Mucosa of descending colon (tissue), 3 donors: ENCODE results near the gene ADO. TPM values are rescaled to one million over a fixed set of nuclear protein-coding genes. Genes with fewer than 3 reads are reported as not detected.
A peak's percentile ranks its signal among the peaks of the same experiment; 100 is the strongest.

ENCODE experiments used
- ATAC-seq: fragments of 200-7000 bp; cut with Tn5 transposase; one replicate; pipeline ENCODE4 v1.9.1; 2020; ENCODE audit warnings: mild to moderate bottlenecking, moderate library complexity
- DNase-seq, 3 donors: peaks; one replicate each; pipeline ENCODE4 v3.0.0-alpha.2; 2020
- H3K36me3 ChIP-seq: fragments of 200-600 bp; one replicate; pipeline ENCODE4 v1.8.0; 2021; ENCODE audit warnings: low read depth, mild to moderate bottlenecking
- H3K4me1 ChIP-seq: fragments of 200-600 bp; one replicate; pipeline ENCODE4 v1.8.0; 2021; ENCODE audit warnings: low read depth, mild to moderate bottlenecking
- H3K4me3 ChIP-seq: fragments of 200-600 bp; one replicate; pipeline ENCODE4 v1.8.0; 2021; ENCODE audit warnings: mild to moderate bottlenecking
- H3K9me3 ChIP-seq: fragments of 200-600 bp; one replicate; pipeline ENCODE4 v1.8.0; 2021; ENCODE audit warnings: mild to moderate bottlenecking
- intact Hi-C, 2 donors: fragments of 100-400 bp; cut with DNase I in 1 of 2; cut with micrococcal nuclease in 1 of 2; formaldehyde crosslinking; loops; one replicate each; pipeline versions ENCODE4 v1.11.0 to v1.11.1; 2022; cut with DNase I, micrococcal nuclease
- total RNA-seq, 3 donors: library from RNA; stranded (reverse); fragmentation: NEBNext Ultra II Directional in 2 of 3; extraction: Animal tissue kit (Norgen Biotek cat#: 25700) in 2 of 3; gene quantifications; one replicate each; pipeline versions ENCODE4 v1.2.1 to v1.2.4, GENCODE V29; 2021 to 2023
- TF ChIP-seq, protein P1 (sequence below): fragments of 200-600 bp; IDR thresholded peaks from one replicate; pipeline ENCODE4 v1.8.0; 2022; ENCODE audit warnings: antibody characterized with exemption, mild to moderate bottlenecking
- donor health status: DM: no; HTN: no; CAD: no; lungs with moderate emphysema.
- donor health status: DM: no; HTN: no; CAD: no.
- donor health status: DM: no; HTN: yes; CAD: no.

The ADO gene
- total RNA-seq, 3 donors from 2014 or later: 10.1 to 16.8 (median 10.3) TPM

DNA sequence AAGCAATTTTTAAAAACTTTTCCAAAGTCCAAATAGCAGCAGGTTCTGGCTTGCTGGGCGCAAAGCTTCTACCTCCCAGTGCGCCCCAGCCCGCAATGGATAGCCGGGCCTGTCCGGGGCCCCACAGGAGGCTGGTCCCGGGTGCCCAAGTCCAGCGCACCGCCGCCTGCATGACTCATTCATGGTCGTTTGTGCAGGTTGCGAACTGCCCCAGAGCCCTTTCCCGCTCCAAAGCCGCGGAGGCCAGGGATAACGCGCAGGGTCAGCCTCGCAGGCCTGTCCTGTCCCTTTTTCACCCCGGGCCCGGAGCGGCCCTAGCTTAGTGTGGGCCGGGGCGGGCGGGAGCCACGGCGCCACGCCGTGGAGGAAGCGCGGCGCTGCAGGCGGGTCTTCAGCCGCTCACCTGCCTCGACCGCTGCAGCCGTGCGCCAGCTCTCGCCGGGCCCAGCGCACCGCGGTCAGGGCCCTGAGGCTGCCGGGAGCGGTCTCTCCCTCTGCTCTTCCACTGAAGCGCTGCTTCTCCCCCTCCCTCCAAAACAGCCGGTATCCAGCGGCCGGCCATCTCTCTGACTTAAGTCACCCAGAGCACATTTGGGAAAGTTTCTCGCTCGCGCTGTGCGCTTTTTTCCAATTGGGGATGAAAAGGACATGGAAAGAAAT, 13.4 kb downstream of the ADO start:
- Histone ChIP-seq H3K4me1 (peaks cover 27% of the 10 kb centered on the region), H3K9me3 (no peaks in the 10 kb centered on the region), H3K4me3 (no peak overlapping the region), H3K36me3 (no peaks in the 10 kb centered on the region)
- TF ChIP-seq, protein P1, sequence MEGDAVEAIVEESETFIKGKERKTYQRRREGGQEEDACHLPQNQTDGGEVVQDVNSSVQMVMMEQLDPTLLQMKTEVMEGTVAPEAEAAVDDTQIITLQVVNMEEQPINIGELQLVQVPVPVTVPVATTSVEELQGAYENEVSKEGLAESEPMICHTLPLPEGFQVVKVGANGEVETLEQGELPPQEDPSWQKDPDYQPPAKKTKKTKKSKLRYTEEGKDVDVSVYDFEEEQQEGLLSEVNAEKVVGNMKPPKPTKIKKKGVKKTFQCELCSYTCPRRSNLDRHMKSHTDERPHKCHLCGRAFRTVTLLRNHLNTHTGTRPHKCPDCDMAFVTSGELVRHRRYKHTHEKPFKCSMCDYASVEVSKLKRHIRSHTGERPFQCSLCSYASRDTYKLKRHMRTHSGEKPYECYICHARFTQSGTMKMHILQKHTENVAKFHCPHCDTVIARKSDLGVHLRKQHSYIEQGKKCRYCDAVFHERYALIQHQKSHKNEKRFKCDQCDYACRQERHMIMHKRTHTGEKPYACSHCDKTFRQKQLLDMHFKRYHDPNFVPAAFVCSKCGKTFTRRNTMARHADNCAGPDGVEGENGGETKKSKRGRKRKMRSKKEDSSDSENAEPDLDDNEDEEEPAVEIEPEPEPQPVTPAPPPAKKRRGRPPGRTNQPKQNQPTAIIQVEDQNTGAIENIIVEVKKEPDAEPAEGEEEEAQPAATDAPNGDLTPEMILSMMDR: peak; percentile 94
- DNase-seq: peak; percentile 77 to 87 (median 82)
- intact Hi-C loops: loop anchor here (5.0 to 10.0 kb wide), 2 partner anchors 223 to 376 kb away; no protein-coding TSS in a partner anchor
- peak; percentile 71 for ATAC-seq

- Histone ChIP-seq H3K9me3 (no peaks in the 10 kb centered on the region), H3K4me3 (no peak overlapping the region), H3K36me3 (no peaks in the 10 kb centered on the region), H3K4me1 (peaks cover 27% of the 10 kb centered on the region)
- peak; percentile 22 to 61 (median 59) for DNase-seq
- intact Hi-C loops: loop anchor here (5.0 to 10.0 kb wide), 2 partner anchors 224 to 376 kb away; no protein-coding TSS in a partner anchor
- TF ChIP-seq, protein P1: no peak
- no peak for ATAC-seq
Observed at GRCh38 chr10:62818426-62819011, 14.0 kb downstream of the ADO start.

DNA sequence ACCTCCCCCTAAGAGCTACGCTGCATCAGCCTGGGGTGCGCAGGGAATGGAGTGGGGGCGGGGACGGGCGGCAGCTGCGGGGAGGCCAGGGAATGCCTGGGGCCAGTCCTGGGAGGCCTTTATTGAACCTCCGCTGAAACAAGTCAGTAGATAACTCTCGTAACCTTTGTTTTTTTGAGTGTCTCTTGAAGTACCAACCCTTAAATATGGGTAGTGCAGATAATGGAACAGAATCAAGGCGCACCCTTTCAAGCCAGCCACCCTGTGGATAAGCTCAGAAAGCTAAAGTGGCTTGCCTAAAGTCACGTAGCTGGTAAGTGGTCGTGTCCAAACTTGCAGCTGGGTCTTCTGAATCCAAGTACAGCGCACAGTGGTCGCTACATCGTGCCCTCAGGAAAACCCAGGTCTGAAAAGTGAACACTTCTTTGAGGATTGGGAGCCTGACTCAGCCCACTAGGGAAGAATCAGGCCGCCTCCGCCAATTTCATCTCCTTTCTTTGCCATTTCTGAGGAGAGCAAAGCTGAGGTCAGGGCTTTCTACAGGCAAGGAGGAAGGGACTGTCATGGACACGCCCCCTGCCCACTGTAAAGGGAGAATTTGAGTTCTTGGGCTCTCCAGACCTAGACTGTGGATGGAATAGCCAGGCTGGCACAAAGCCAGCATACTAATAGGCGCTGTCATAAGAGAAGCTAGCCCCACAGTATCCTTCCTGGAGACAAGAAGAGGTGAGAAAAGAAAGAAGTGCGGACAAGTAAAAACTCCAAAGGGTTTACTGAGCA, 14.8 kb downstream of the ADO start:
- no peak overlapping the region for H3K4me3 ChIP-seq
- TF ChIP-seq, protein P1: no peak
- DNase-seq (no peak), ATAC-seq (no peak)
- intact Hi-C loops: loop anchor here (5.0 to 10.0 kb wide), 2 partner anchors 225 to 377 kb away; no protein-coding TSS in a partner anchor
- H3K9me3 ChIP-seq: no peaks in the 10 kb centered on the region
- no peaks in the 10 kb centered on the region for H3K36me3 ChIP-seq
- H3K4me1 ChIP-seq: peaks cover 27% of the 10 kb centered on the region

DNA sequence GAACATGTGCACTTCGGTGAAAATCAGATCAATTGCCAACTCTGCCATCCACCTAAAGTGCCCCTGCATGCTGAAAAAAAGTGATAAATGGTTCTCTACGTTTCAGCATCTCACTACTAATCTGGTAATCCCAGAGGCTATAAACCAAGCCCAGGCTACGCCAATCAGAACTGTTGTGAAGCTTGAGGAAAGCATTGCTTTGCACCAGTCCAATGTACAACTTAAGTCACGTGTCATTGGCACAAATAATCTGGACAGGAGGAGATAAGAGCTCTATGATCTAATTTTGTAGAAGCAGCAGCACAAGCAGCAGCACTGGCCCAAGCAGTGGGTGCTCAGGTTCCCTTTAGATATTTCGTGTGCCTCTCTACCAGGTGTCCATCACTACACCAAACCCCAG, 16.1 kb downstream of the ADO start:
- TF ChIP-seq, protein P1: no peak
- ATAC-seq (no peak), DNase-seq (no peak)
- intact Hi-C loops: no loop called here
- no peak overlapping the region for H3K4me3 ChIP-seq
- peaks cover 17% of the 10 kb centered on the region for H3K4me1 ChIP-seq
- no peaks in the 10 kb centered on the region for H3K36me3 ChIP-seq
- H3K9me3 ChIP-seq: no peaks in the 10 kb centered on the region

- ATAC-seq (no peak), DNase-seq (no peak)
- Histone ChIP-seq H3K9me3 (no peaks in the 10 kb centered on the region), H3K36me3 (no peaks in the 10 kb centered on the region), H3K4me1 (no peaks in the 10 kb centered on the region), H3K4me3 (no peak overlapping the region)
- intact Hi-C loops: no loop called here
- TF ChIP-seq, protein P1: no peak
Observed at GRCh38 chr10:62826273-62826672, 21.8 kb downstream of the ADO start.
